Activated CD4-positive, CD25-positive, alpha-beta regulatory T cell treated with anti-CD3 and anti-CD28 coated beads, Interleukin-2, amount 50 U/mL, for 24 hours (primary cell): ENCODE measurements around the gene HYOU1.
"Not testable (repeated sequence)": the region's sequence is repeated elsewhere in the genome, so short reads cannot be mapped to it uniquely, and the experiment has no call there.

Source experiments
- ATAC-seq, 2 donors: fragments of 150-1000 bp; cut with Tn5 transposase; one replicate each; pipeline ENCODE4 v1.10.0; 2021; ENCODE audit warnings: mild to moderate bottlenecking in 1 of 2, moderate library complexity in 1 of 2

Gene HYOU1

DNA sequence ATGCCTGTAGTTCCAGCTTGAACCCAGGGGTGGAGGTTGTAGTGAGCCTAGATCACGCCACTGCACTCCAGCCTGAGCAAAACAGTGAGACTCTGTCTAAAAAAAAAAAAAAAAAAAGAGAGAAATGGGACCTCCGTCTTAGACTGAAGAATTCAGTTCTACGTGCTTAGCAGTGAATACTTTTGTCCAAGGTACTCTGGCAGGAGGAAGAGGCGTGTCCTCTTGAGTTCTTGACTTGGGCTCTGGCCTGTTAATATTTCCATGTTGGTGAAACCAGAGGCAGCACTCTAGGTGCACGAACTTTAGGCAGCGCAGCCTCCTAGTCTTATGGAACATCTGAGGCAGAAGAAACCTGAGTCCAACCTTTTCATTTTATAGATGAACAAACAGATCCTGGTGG is 30.1 kb upstream of the HYOU1 start:
- no peak for ATAC-seq

DNA sequence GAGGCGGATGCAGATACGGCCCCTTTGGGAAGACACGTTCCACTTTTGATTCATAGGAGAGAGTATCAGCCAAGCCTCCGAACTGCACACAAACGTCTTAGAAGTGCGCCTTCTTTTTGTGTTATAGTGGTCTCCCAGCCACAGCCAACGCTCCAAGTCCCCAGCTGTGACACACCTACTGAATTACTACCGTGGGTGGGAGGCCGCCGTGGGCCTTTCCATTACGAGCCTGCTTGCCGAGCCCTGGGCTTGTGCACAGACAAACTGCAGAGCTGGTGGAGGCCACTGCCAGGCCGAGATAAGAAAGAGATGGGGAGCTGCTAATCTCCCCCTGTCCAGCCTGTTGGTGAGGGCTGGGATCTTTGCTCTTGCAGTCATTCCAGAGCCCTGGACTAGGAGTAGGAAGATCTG is 28.4 kb upstream of the HYOU1 start:
- peak; percentile 14 to 19 for ATAC-seq

DNA sequence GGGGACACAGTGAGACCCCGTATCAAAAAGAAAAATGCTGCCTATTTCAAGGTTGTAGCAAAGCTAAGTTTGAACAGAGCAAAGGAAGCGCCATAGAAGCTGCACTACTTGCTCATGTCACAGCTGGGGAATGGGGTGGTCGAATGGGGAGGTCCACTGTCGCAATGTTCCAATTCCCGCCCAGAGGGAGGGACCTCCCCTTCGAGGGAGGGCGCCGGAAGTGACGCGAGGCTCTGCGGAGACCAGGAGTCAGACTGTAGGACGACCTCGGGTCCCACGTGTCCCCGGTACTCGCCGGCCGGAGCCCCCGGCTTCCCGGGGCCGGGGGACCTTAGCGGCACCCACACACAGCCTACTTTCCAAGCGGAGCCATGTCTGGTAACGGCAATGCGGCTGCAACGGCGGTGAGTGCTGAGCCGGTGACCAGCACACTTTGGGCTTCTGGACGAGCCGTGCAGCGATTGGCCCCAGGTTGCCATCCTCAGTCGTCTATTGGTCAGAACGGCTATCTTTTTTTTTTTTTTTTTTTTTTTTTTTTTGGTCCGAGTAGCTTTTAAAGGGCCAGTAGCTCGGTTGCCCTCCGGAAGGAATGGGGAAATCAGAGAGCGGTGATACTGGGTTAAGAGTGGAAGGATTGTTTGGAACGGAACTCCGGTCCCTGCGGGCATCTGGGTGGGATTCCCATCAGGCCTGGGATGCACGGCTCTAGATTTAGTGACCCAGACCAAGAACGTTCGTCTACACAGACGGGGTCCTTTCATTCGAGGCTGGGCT is 27.8 kb upstream of the HYOU1 start, which contains the start of gene HMBS:
HMBS (plus strand) TSS at position 219 of the 774 bp plus-strand sequence; CDS start at position 372, 153 bp downstream.
- peak; percentile 92 to 94 for ATAC-seq

DNA sequence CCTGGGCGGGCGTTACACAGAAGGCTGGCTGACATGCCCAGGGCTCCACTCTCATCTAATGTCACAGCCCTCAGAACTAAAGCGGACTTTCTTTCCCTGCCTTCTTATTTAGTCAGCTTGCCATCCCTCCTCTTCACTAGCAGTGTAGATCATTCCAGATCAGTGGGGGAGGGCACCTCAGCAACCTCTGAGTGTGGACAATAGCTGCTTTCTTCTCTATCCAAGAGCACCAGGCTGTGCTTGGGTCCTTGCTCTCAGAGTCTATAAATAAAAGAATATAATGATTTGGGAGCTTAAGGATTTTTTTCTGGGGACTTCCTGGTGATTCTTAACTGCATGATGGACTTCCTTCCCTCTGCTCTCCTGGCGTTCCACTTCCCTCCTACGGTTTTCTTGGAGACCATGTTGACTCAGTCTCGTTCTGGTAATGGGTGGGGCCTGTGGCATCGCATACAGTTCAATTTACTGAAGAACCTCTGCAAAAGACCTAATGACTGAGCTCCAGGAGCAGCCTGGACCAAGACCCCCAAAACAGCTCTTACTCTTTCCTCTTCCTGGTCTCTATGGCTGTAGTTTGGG is 24.8 kb upstream of the HYOU1 start:
- no peak for ATAC-seq

DNA sequence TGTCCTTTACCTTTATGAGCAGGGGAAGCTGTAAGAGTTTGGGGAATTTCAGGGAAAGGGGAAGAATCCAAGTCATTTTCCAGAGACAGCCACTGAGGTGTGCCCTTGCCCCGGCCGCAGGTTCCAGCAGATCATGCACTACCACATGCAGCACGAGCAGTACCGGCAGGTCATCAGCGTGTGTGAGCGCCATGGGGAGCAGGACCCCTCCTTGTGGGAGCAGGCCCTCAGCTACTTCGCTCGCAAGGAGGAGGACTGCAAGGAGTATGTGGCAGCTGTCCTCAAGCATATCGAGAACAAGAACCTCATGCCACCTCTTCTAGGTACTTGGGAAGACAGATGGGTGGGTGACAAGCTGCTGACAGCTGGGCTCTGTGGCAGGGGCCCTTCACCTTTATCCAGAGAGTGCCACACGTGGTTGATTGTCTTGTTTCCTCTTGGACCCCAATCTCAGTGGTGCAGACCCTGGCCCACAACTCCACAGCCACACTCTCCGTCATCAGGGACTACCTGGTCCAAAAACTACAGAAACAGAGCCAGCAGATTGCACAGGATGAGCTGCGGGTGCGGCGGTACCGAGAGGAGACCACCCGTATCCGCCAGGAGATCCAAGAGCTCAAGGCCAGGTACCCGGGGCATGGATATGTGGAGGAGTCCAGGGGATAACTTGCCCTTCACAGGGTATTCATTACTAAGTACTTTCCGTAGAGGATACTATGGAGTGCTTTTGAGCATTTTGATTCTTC is 21.8 kb upstream of the HYOU1 start:
- ATAC-seq = no peak

DNA sequence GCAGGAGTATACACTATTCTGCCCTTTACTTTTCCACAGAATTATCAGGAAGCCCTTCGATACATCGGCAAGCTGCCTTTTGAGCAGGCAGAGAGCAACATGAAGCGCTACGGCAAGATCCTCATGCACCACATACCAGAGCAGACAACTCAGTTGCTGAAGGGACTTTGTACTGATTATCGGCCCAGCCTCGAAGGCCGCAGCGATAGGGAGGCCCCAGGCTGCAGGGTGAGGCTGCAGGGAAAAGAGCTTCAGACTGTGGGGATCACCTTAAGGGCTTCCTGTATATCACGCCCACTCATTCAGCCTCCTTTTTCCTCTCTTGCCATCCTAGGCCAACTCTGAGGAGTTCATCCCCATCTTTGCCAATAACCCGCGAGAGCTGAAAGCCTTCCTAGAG is 20.8 kb upstream of the HYOU1 start:
- ATAC-seq = no peak

DNA sequence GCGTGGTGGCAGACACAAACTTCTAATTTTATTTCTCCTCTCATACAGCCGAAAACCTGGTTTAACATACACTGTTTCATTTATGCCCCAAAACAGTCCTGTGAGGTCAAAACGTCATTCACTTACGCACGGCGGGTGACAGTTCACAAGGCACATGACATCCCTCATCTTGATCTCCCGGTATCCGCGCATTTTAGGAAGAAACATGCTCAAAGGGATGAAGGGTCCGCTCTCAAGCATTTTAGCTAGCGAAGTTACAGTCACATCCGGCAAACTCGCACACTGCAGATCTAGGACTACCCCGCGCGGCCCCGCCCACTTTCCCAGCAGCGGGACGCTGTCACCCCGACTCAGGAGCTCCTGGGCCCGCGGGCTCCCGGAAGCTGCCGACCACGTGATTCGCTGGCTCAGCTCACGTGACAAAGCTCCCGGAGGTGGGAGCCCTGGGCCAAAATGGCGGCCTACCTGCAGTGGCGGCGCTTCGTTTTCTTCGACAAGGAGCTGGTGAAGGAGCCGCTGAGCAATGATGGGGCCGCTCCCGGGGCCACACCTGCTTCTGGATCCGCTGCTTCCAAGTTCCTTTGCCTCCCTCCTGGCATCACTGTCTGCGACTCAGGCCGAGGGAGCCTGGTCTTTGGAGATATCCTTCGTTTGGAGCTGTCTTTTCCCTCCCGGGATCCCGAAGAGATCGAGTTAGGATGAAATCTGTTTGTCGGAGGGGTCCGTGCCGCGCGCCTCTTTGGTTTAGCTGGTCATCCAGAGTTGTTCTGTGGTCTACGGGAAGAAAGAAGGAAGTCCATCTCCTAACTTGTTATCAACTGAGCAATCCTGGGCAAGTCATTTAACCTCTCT is 10.6 kb upstream of the HYOU1 start, which contains the start of gene VPS11:
VPS11 (plus strand) TSS at position 448 of the 852 bp plus-strand sequence; CDS start at position 454, 6 bp downstream.
- ATAC-seq = peak; percentile 99

DNA sequence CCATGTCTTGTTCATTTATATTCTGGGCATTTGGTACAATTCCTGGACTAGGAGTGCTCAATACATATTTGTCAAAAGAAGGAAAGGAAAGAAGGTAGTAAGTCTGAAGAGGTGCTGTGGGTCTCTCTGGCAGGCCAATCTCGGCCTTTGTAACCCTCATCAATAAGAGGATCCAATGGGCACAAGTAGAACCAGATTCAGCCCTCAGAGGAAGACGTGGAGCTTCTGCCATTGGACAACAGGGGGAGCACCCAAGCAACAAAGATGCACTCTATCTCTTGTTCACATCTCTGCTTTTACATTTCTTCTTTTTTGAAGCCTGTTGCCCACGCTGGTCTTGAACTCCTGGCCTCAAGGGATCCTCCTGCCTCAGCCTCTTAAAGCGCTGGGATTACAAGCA is 8.4 kb upstream of the HYOU1 start:
- no peak for ATAC-seq

DNA sequence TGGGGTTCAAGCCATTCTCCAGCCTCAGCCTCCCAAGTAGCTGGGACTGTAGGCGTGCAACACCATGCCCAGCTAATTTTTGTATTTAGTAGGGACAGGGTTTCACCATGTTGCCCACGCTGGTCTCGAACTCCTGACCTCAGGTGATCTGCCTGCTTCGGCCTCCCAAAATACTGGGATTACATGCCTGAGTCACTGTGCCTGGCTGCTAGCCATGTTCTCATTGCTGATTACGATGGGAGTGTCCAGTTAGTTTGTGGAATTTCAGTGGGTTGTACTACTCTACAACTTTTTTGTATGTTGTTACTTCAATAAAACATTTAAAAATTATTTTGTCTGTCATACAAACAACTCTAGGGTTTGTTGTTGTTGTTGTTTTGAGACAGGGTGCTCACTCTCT is 5.8 kb upstream of the HYOU1 start:
- ATAC-seq = no peak

DNA sequence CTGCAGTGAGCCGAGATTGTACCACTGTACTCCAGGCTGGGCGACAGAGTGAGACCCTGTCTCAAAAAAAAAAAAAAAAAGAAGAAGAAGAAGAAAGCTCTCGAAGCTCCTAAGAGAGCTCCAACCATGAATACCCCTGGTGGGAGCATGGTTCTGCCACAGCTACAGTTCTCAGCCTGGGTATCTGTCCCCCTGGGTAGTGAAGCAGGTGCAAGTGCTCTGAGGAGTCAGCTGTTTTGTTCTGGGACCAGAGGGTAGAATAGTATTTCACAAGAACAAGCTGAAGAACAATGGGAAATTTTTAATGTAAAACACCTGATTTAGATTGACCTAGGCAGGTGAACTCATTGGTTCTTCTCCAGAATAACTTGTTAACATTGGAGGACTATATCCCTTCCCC is 4.3 kb upstream of the HYOU1 start:
- no peak for ATAC-seq

DNA sequence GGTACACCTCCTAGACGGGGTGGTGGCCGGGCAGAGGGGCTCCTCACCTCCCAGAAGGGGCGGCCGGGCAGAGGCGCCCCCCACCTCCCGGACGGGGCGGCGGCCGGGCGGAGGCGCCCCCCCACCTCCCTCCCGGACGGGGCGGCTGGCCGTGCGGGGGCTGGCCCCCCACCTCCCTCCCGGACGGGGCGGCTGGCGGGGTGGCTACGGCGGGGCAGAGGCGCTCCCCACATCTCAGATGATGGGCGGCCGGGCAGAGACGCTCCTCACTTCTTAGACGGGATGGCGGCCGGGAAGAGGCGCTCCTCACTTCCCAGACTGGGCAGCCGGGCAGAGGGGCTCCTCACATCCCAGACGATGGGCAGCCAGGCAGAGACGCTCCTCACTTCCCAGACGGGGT is 2.1 kb upstream of the HYOU1 start:
- ATAC-seq = not testable (repeated sequence)

DNA sequence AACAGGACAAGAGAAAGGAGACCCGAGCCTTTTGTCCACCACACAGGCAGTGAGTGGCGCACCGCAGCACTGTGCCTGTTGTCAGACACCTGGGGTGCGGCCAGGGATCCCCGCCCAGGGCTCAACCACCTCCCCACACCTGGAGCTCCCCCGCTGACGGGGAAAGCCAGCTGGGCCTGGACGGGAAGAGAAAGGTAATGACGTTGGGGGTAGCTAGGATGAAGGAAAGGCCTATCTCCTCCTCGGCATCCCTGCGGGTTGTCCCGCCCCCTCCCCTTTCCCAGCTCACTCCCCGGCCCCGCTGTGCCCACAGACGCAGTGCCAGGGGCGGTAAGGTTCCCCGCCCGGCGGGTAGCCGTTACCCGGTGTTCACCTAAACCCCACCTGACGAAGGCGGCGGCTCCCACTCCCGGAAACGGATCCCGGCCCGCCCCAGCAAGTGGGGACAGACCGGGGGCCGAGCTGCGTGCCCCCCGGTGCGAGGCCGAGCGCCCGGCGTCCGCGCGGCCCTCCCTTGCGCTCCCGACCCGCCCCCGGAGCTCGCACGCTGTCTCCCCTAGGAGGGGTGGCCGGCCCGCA is 495 bp downstream of the HYOU1 start:
- peak in 1 of 2 donors; percentile 2 for ATAC-seq

DNA sequence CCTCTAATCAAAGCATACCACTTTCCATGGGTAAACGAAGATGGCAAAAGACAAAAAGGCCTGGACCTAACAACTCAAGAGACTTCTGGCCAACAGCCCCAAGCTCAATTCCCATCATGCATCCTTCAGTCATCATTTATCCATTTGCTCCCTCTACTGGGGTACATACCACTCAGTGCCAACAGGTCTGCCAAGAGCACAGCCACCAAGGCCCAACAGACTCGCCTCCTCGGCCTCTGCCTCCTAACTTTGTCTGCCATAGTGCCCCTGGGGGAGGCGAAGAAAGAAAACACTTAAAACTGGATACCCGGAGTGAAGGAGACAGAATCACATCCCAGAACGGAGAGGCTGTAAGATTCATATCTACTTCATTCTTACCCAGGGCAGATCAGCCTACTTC is 1.1 kb downstream of the HYOU1 start:
- ATAC-seq = no peak

DNA sequence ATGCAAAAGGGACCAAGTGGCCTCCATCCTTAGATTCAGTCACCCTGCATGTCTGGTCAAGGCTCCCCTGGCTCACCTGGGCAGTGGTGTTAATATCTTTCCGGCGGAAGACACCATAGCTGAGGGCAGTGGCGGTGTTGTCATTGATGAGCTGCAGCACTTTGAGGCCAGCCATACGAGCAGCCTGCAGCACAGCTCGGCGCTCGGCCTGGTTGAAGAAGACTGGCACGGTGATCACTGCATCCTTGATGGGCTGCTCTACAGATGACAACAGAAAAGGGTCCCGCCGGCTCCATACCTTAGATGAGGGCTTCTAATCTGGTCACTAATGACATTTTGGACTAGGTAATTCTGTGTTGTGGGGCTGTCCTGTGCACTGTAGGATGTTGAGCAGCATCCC is 2.6 kb downstream of the HYOU1 start:
- no peak for ATAC-seq

DNA sequence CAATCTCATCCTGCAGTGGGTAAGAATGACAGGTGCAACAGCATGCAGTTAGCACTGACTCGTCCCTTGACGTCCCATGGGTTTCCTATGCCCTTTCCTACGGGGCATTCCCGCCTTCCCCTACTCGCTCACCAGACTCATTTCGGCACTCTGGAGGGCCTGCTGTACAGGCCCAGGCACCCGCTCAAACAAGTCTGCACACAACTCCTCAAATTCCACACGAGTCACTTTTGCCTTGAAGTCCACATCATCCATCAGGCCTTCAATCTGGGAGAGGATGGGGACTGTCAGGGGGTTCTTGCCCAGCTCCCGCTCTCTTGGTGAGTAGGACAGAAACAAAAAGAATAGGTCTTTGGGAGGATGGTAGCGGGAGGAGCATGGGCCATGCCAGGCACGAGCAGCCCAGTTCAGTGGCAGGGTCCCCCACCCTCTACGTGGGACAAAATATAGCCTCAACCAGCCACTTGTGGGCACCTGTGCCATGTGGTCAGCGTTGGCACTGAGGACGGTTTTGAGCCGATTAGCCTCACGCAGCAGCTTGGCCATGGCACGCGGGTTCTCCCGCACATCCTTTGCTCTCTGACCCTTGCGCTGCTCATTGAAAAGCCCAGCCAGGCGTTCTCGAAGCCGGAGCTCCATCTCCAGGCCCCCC is 4.7 kb downstream of the HYOU1 start:
- no peak for ATAC-seq

DNA sequence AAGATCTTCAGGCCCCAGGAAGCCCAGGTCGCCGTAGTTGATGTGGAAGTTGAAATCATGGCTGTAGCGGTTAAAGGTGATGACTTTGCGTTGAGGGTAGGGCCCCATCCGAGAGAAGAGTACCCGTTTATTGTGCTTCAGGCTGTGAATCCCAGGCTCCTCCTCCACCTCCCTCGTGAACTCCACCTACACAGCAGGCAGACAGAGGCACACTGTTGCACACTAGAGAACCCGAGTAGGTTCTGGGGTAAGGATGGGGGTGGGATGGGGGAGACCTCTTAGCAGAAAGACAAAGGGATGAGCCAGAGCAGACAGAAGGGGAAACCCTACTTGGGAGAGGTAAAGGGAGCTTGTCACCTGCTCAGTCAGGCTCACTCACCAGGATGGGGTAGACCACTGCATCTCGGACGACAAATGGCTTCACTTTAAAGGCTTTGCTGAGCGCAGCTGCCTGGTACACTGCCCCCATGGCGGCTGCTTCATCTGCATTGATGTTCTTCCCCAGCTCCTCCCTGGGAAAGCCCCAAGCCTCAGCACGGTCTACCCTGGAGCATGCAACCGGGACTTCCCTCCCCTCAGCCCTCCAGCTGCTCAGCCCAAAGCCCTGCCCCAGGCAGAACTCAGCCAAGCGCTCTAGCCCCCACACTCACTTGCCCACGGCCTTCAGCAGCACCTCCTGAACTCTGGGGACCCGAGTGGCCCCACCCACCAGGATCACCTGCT is 5.4 kb downstream of the HYOU1 start:
- ATAC-seq = peak; percentile 69 to 74

DNA sequence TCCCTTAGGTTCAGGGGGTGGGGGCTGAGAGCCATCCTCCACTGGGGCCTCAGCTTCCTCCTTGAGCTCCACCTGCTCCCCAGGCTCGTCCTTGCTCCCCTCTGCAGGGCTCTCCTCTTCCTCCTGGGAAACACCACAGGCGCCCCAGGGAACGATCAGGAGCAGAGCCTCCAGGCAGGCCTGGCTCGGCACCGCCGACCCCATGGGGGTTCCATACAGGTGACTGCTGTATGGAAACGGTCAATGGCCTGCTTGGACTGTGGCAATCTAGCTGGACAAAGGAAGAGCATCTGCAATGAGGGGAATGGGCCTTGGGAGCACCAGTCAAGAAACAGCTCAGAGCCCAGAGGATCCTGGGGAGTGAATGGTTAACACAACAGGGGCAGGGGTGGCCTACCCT is 7.9 kb downstream of the HYOU1 start:
- ATAC-seq = no peak

DNA sequence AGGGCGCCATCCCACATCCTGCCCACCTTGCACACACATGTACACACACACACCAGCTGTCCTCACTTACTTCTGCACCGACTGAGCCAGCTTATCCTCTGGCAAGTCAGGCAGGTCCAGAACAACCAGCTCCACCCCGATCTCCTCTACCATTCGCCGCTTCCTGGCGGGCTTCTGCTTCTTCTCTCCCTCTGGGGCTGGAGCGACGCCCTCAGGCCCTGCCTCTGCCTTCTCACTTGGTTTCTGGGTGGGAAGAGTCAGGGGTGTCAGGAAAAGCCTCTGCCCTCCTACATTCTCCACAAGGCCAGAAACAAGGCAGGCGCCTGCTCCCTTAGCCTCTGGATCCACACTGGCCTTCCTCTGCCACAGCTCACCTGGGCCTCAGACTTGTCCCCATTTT is 8.4 kb downstream of the HYOU1 start:
- no peak for ATAC-seq

DNA sequence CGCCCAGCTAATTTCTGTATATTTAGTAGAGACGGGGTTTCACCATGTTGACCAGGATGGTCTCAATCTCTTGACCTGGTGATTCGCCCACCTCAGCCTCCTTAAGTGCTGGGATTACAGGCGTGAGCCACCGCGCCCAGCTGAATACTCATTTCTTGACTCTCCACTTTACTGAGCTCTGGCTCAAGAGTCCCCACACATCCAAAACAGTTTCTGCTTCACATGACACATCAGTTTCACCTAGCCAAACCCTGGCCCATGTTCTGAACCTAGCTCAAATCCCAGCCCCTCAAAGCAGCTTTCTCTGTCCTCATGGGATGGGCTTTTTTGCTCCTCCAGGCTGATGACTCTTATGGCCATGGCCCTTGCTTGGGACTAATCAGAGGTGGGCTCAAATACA is 9.8 kb downstream of the HYOU1 start:
- ATAC-seq = no peak

DNA sequence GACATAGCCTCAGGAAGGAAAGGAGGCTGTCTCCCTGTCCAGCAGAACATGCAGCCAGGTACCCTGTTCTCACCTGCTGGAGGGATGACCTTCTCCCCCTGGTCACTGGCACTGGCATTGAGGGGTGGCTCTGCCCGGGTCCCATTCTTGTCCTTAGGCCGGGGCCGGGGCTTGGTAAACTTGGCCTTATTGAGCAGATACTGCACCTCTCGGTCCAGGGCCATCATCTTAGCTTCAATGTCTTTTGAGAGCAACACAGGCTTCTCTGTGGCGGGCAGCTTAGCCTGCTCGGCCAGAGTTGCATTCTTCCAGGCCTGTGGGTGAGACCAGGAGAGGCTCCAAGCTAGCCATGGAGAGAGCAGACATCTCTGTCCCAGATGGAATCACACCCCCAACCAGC is 10.5 kb downstream of the HYOU1 start:
- no peak for ATAC-seq

DNA sequence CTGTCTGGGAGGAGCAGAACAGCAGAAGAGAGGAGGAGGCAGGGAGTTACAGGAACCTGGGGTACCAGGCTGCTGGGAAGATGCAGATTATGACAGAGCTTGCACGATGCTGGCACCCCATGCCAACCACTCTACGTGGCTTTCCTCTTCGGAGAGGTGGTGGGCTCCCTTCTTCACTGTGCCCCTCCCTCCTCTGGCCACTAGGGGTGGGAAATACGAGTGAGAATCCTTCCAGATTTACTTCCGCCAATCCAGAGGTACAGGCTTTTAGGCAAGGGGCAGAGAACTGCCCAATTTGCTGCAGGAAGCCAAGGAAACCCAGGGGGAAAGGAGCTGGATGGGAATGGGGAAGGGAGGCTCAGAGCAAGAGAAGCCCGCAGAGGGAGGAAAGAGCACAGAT is 12.3 kb downstream of the HYOU1 start:
- ATAC-seq = peak in 1 of 2 donors; percentile 14
